HCT116 (cell line): ENCODE results near the gene MTX2. TPM values are rescaled to one million over a fixed set of nuclear protein-coding genes. Genes with fewer than 3 reads are reported as not detected.

Source experiments
- ATAC-seq: fragments of 200-7000 bp; cut with Tn5 transposase; 2 replicates; pipeline ENCODE4 v1.9.1; 2020; ENCODE audit warnings: mild to moderate bottlenecking, moderate library complexity
- BruUV-seq: library from RNA; stranded (reverse); fragments of 400-500 nt; replicated peaks from 2 replicates; lab custom pipeline; 2021; lab: Mats Ljungman, UMichigan
- CTCF ChIA-PET: fragments of 300-600 bp; sonication (Branson Sonifier 250); formaldehyde crosslinking; loops from one replicate; lab custom pipeline; 2021; ENCODE audit warnings: antibody characterized with exemption; lab: Charles Lee
- POLR2A ChIA-PET: fragments of 300-600, 350-600 bp; sonication (Branson Sonifier 250); formaldehyde crosslinking; loops from one replicate; lab custom pipeline; 2021; ENCODE audit warnings: antibody characterized with exemption; lab: Charles Lee
- RAD21 ChIA-PET, 2 experiments: fragments of 300-600 bp; sonication (Branson Sonifier 250); formaldehyde crosslinking; loops; one replicate each; lab custom pipeline; 2023; ENCODE audit warnings: low total read pairs in 2 of 2; ENCODE audit not compliant: uncharacterized antibody in 2 of 2, unreplicated experiment in 2 of 2, low non-redundant PET in 1 of 2; lab: Charles Lee
- DNase-seq: peaks from one replicate; pipeline ENCODE4 v3.0.0-alpha.2; 2010; ENCODE audit warnings: low read depth, low spot score
- H2AFZ ChIP-seq: fragments of 200-600 bp; shearing (Covaris generic), sonication (generic); 2 replicates; pipeline ENCODE4 v1.6.1; 2017; ENCODE audit warnings: low read depth, mixed run types, mixed read lengths, antibody characterized with exemption, low read length; ENCODE audit not compliant: poor library complexity, severe bottlenecking
- H3K27ac ChIP-seq: 2 replicates; pipeline ENCODE4 v1.5.1; 2012; ENCODE audit warnings: low read depth, low read length
- H3K27me3 ChIP-seq: fragments of 200-600 bp; sonication (generic); 2 replicates; pipeline ENCODE4 v1.6.1; 2016; ENCODE audit warnings: mixed run types, low read length, mixed read lengths; ENCODE audit not compliant: insufficient read depth
- H3K36me3 ChIP-seq, 2 experiments: fragments of 200-500 bp in 1 of 2; fragments of 200-600 bp in 1 of 2; sonication (Bioruptor generic) in 1 of 2; sonication (generic) in 1 of 2; 2 replicates each; pipeline versions ENCODE4 v1.5.1 to v1.6.1; 2014 to 2016; ENCODE audit warnings: low read length in 2 of 2, inconsistent platforms in 1 of 2, mixed read lengths in 1 of 2, mixed run types in 1 of 2; ENCODE audit not compliant: insufficient read depth in 2 of 2, control insufficient read depth in 1 of 2
- H3K4me1 ChIP-seq, 2 experiments: fragments of 200-600 bp in 1 of 2; sonication (generic) in 1 of 2; 2 replicates each; pipeline versions ENCODE4 v1.5.1 to v1.6.1; 2012 to 2017; ENCODE audit warnings: low read length in 2 of 2, inconsistent platforms in 1 of 2, mild to moderate bottlenecking in 1 of 2, mixed read lengths in 1 of 2, mixed run types in 1 of 2, moderate library complexity in 1 of 2; ENCODE audit not compliant: insufficient read depth in 2 of 2, control insufficient read depth in 1 of 2
- H3K4me2 ChIP-seq: fragments of 200-600 bp; sonication (generic); 2 replicates; pipeline ENCODE4 v1.6.1; 2017; ENCODE audit warnings: mixed run types, low read length, mixed read lengths
- H3K4me3 ChIP-seq, 2 experiments: fragments of 200-600 bp in 1 of 2; sonication (generic) in 1 of 2; replicated peaks in 1 of 2; 2 replicates each; pipeline ENCODE4 v1.5.1; 2011 to 2016; ENCODE audit warnings: low read length in 2 of 2, control low read depth in 1 of 2, low read depth in 1 of 2, mild to moderate bottlenecking in 1 of 2, mixed read lengths in 1 of 2, mixed run types in 1 of 2
- H3K79me2 ChIP-seq: fragments of 200-600 bp; sonication (generic); 2 replicates; pipeline ENCODE4 v1.6.1; 2017; ENCODE audit warnings: mild to moderate bottlenecking, mixed run types, low read length, moderate library complexity, mixed read lengths; ENCODE audit not compliant: insufficient read depth
- H3K9ac ChIP-seq: fragments of 200-600 bp; sonication (generic); 2 replicates; pipeline ENCODE4 v1.6.1; 2016; ENCODE audit warnings: low read length, mixed read lengths
- H3K9me2 ChIP-seq: fragments of 200-600 bp; sonication (generic), shearing (Covaris generic); 2 replicates; pipeline ENCODE4 v1.6.1; 2017; ENCODE audit warnings: mixed run types, mild to moderate bottlenecking, moderate library complexity; ENCODE audit not compliant: insufficient read depth
- H3K9me3 ChIP-seq, 2 experiments: fragments of 200-500 bp in 1 of 2; fragments of 200-600 bp in 1 of 2; sonication (Bioruptor generic) in 1 of 2; sonication (generic) in 1 of 2; 2 replicates each; pipeline ENCODE4 v1.6.1; 2014 to 2017; ENCODE audit warnings: low read length in 2 of 2, mixed read lengths in 2 of 2, inconsistent platforms in 1 of 2, low read depth in 1 of 2, mild to moderate bottlenecking in 1 of 2, mixed run types in 1 of 2, moderate library complexity in 1 of 2; ENCODE audit not compliant: control insufficient read depth in 1 of 2, insufficient read depth in 1 of 2
- H4K20me1 ChIP-seq: fragments of 200-600 bp; sonication (generic), shearing (Covaris generic); 2 replicates; pipeline ENCODE4 v1.6.1; 2017; ENCODE audit warnings: mixed run types, mild to moderate bottlenecking, moderate library complexity; ENCODE audit not compliant: insufficient read depth
- CBX3 ChIP-seq: IDR thresholded peaks from 2 replicates; pipeline ENCODE4 v1.6.1; 2012; ENCODE audit warnings: low read depth
- EZH2 ChIP-seq: fragments of 200-600 bp; sonication (generic); IDR thresholded peaks from 2 replicates; pipeline ENCODE4 v1.6.1; 2017; ENCODE audit warnings: antibody characterized with exemption, mixed run types
- FOSL1 ChIP-seq: IDR thresholded peaks from 2 replicates; pipeline ENCODE4 v1.6.1; 2012; ENCODE audit warnings: low read depth
- SP1 ChIP-seq: IDR thresholded peaks from 2 replicates; pipeline ENCODE4 v1.6.1; 2012; ENCODE audit warnings: low read depth
- intact Hi-C: fragments of 100-400 bp; cut with micrococcal nuclease; formaldehyde crosslinking; loops from 2 replicates; pipeline ENCODE4 v1.10.0; 2022
- total RNA-seq: library from RNA; stranded (reverse); gene quantifications from one replicate; pipeline ENCODE4 v1.2.1, GENCODE V29; 2021; ENCODE audit not compliant: unreplicated experiment
- TF ChIP-seq, protein P1 (sequence below): IDR thresholded peaks from 2 replicates; pipeline ENCODE4 v1.6.1; 2012

Gene MTX2
- total RNA-seq, 1 experiment from 2014 or later, result 38.9 TPM

DNA sequence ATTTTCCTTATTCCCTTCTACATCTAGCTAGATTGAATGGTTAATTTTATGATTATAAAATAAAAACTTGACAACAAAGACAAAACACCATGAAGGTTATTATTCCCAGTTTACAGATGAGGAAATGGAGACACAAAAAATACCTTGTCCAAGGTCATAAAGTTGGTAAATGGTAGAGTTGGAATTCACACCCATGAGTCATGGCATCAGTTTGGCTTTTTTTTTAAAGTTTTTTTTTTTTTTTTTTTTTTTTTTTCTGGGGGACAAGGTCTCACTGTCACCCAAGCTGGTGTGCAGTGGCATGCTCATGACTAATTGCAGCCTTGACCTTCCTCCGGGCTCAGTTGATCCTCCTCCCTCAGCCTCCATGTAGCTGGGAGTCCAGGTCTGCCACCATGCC, 70.0 kb downstream of the MTX2 start:
- no peaks in the 10 kb centered on the region; a peak in 2 of 4 replicates for H3K36me3 ChIP-seq
- H3K9ac ChIP-seq, result no peak overlapping the region
- no peak overlapping the region for H2AFZ ChIP-seq
- ChIA-PET POLR2A (no interaction called here), CTCF (no interaction called here), RAD21 (no interaction called here)
- no peaks in the 10 kb centered on the region for H3K27me3 ChIP-seq
- ATAC-seq (no peak), DNase-seq (no peak)
- no peaks in the 10 kb centered on the region for H4K20me1 ChIP-seq
- peaks cover 3% of the 10 kb centered on the region; the same call in 1 of the 2 replicates for H3K9me2 ChIP-seq
- BruUV-seq, result no TSS peak
- no peak for TF ChIP-seq FOSL1
- TF ChIP-seq, protein P1, sequence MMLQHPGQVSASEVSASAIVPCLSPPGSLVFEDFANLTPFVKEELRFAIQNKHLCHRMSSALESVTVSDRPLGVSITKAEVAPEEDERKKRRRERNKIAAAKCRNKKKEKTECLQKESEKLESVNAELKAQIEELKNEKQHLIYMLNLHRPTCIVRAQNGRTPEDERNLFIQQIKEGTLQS, result no peak
- no peak overlapping the region for H3K27ac ChIP-seq
- no peak overlapping the region for H3K4me3 ChIP-seq
- intact Hi-C loops, result no loop called here
- H3K9me3 ChIP-seq, result no peaks in the 10 kb centered on the region
- no peaks in the 10 kb centered on the region for H3K79me2 ChIP-seq
- no peaks in the 10 kb centered on the region for H3K4me1 ChIP-seq
- no peak overlapping the region for H3K4me2 ChIP-seq

DNA sequence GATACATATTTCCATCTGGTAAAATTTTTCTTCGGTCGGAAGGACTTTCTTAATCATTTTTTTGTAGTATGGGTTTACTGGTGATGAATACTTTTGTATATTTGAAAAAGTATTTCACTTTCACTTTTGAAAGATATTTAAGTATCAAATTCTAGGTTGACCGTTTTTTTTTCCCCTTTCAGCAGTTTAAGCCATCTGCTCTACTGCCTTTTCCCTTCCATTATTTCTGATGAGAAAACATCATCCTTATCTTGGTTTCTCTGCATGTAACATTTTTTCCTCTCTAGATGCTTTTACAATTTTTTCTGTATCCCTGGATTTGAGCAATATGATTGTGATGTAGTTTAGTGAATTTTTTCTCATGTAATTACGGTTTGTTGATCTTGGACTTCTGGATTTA, 87.0 kb downstream of the MTX2 start:
- CTCF ChIA-PET, result no interaction called here
- Histone ChIP-seq H3K4me3 (no peak overlapping the region), H3K9ac (no peak overlapping the region), H3K9me2 (no peaks in the 10 kb centered on the region), H3K79me2 (no peaks in the 10 kb centered on the region), H2AFZ (no peak overlapping the region), H4K20me1 (no peaks in the 10 kb centered on the region), H3K27ac (no peak overlapping the region), H3K36me3 (no peaks in the 10 kb centered on the region), H3K4me2 (no peak overlapping the region), H3K27me3 (no peaks in the 10 kb centered on the region), H3K4me1 (no peaks in the 10 kb centered on the region), H3K9me3 (no peaks in the 10 kb centered on the region)
- POLR2A ChIA-PET, result no interaction called here
- RAD21 ChIA-PET, result no interaction called here
- BruUV-seq, result no TSS peak
- no peak for ATAC-seq
- intact Hi-C loops, result no loop called here
- TF ChIP-seq CBX3 (no peak), EZH2 (no peak), SP1 (no peak)
- DNase-seq, result no peak
